Effector CD8-positive, alpha-beta T cell (primary cell): ENCODE data around the gene PRDM15.

Experiments used
- DNase-seq: peaks from one replicate; lab custom pipeline; 2025; lab: John Stamatoyannopoulos, UW

The PRDM15 gene

GRCh38 chr21:41779659-41780058, 99.5 kb downstream of the PRDM15 start:
- DNase-seq: no peak

DNA sequence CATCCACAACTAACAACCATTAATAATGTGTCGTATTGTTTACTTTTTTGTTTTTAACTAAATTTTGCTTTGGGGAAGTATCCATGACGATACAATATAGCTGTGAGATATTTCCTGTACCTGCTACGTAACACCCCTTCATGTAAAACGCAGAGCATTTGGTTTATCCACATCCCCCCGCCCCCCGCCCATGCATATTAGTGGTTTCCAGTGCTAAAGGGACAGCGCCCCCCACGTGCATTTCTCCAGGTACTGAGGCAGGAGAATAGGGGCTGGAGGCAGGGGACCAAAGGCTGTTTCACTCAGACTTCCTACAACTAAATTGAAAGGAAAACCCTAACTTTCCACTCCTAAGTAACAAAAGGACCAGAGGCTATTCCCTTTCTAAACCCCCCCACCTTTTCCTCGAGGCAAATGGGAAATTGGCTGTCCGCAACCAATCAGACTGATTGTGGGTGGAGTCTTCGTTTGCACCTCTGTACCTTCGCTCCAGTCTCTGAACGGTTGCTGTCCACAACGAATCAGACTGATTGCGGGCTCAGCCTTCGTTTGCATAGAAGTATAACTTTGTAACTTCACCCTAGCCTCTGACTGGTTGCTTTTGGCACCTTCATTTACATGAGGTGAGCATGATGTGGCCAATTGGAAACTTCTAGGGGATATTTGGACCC, 100.1 kb downstream of the PRDM15 start:
- DNase-seq: no peak

- DNase-seq: no peak
These were observed 101.0 kb downstream of the PRDM15 start for GRCh38 chr21:41777951-41778815.

GRCh38 chr21:41776778-41777177, 102.4 kb downstream of the PRDM15 start:
- no peak for DNase-seq

- DNase-seq: no peak
These were observed 104.0 kb downstream of the PRDM15 start for GRCh38 chr21:41775149-41775472.

- no peak for DNase-seq
These were observed 104.5 kb downstream of the PRDM15 start for GRCh38 chr21:41774467-41775148.

DNA sequence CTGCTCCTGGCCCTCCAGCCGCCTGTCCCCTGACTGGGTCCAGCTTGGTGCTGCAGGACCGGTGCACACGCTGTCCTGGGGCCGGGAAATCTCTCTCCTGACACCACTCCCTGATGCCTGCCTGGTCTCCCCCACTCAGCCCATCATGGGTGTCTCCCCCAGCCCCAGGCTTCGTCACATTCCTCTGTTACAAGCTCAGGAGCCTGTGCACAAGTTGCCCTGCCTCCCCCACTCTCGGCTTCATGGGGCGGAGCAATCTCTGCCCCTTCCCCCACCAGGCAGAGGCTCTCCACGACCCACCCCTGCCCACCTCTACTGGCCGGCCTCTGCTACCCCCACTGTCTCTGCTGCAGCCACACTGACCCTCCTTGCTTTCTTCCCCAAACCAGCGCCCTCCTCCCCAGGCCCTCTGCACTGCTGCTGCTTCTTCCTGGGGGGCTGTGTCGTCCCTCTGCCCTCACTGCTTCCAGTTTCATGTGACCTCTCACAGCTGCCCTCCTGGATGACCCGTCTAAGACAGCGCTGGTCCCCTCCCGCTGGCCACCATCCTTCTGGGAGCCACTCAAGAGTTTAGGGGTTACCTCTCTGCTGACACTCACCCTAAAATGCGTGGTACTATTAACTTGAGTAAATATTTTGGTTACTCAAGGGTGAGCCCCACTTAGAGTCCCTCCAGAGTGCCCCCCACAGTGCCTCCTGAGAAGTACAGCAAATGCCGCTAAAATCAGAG, 106.6 kb downstream of the PRDM15 start:
- DNase-seq: no peak

DNA sequence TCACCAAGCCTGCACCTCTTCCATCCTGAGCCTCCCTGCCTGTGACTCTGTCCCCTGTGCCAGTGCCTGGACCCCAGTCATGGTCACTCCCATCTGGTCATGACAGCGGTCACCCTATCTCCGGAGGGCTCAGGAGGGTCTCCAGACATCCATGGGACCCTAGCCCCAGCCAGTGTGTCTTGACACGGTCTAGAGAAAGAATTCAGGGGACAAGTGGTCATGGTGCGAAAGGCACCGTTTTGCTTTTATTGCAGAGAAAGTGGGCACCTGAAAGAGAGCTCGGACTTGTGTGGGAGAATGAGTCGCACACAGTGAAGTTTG, 107.6 kb downstream of the PRDM15 start:
- DNase-seq: no peak

DNA sequence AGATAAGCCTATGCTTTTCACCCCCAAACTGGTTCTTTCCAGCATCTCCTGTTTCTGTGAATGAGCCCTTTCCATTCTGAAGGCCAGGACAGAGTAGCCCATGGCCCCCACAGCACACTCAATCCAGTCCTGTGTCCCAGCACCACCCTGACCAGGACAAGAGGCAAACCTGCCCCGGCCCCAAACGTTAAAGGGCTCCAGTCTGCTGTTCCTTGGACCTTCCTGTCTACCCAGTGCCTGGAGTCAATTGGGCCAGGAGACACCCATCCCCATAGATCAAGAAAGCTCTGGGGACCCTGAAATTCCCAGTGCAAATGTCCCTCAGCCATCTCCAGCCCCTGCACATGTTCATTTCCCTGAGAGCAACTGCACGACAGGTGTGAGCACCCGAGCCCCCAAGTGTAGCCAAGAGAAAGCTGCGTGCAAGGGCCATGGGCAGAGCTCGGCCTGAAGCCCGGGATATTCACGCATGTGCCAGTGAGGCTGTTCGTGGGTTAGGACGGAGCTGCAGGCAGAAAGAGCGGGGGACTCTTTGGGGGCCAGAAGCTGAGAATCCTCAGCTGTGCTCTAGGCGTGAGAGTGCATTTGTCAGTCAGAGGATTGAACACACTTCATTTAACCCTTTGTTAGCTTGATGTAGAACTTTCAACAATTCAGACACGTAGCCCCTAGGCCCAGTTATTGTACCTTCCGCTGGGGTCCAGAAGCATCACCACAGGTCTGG, 108.1 kb downstream of the PRDM15 start:
- DNase-seq: no peak

DNA sequence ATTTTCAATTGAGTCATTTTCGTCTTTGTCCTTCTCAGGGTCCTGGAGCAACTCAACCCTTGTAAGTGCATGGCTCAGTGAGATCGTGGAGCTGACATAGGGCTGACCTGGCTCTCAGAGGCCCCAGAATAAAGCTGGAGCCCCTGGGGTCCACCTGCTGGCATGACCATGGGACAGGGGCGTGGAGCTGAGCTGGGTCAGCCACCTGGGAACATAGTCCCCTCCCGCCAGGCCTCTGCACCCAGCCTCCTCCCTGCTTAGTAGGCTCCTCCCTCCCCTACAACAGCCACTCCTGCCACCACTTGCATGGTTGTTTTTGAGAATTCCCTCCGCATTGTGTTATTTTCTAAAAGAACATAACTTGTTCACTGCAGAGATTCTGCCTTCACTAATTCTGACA, 109.2 kb downstream of the PRDM15 start:
- DNase-seq: no peak

DNA sequence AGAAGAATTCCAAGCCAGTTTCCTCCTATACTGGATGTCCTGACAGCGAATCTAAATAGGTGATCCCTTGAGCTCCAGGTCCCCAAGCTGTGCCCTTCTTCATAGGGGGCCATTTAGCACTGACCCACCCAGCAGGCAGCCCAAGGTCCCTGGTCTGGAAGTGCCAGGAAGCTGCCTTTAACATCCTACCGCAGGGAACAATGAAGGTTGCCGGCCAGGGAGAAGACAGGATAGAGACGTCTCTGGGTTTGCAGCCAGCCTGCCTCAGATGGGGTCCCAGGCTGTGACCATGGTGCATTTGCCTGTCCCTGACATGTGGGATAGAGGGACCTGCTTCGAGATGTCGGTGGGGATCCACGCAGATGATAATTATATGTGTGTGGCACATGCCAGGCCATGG, 109.6 kb downstream of the PRDM15 start:
- no peak for DNase-seq

DNA sequence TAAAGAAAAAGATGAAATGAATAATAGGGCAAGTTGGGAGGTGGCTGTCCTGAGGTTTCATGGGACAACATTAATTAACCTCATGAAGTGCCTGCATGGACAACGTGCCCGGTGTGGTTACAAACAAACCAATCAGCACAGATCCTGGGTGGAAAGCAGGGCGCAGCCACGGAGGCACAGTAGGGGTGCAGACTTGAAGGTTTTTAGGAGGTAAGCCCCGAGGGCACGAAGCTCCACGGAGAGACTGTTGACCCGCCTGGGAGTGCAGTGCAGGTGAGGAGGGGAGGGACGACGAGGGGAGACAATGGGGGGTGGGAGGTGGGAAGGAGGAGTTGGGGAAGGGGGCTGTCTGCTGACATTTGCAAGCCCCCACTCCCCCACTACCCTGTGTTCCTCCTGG, 110.0 kb downstream of the PRDM15 start:
- no peak for DNase-seq

GRCh38 chr21:41768437-41769042, 110.6 kb downstream of the PRDM15 start:
- no peak for DNase-seq

- DNase-seq: no peak
These were observed 111.3 kb downstream of the PRDM15 start for GRCh38 chr21:41767606-41768436.

- peak; percentile 63 for DNase-seq
These were observed 112.1 kb downstream of the PRDM15 start, which contains the start of gene RIPK4 for GRCh38 chr21:41766883-41767605. Gene RIPK4, minus strand, starts transcription at chr21:41767052. Its CDS starts 11 bp downstream, at chr21:41767041.

GRCh38 chr21:41765973-41766882, 112.9 kb downstream of the PRDM15 start:
- DNase-seq: no peak

- DNase-seq: no peak
These were observed 113.7 kb downstream of the PRDM15 start for GRCh38 chr21:41765420-41765821.
